H1 (cell line): ENCODE data around the gene THAP11. TPM values are rescaled to one million over a fixed set of nuclear protein-coding genes. Genes with fewer than 3 reads are reported as not detected.

Source experiments
- CTCF ChIA-PET: fragments of 300-600 bp; sonication (Branson Sonifier 250); formaldehyde crosslinking; loops from one replicate; lab custom pipeline; 2021; ENCODE audit not compliant: partially characterized antibody; lab: Charles Lee
- POLR2A ChIA-PET: fragments of 300-600 bp; sonication (Branson Sonifier 250); formaldehyde crosslinking; loops from one replicate; lab custom pipeline; 2021; ENCODE audit warnings: inconsistent platforms; ENCODE audit not compliant: partially characterized antibody; lab: Charles Lee
- DNase-seq, 2 experiments: peaks; one replicate each; pipeline versions ENCODE4 v3.0.0 to v3.0.0-alpha.2; 2010 to 2022; ENCODE audit warnings: low spot score in 2 of 2, low read depth in 1 of 2, mixed read lengths in 1 of 2
- FAIRE-seq: peaks from 2 replicates; lab custom pipeline; 2011; peaks lifted over from hg19 to GRCh38; lab: Jason Lieb, UNC
- H2AFZ ChIP-seq: 2 replicates; pipeline ENCODE4 v1.8.1; 2012; ENCODE audit warnings: low read length, inconsistent platforms
- H2AK5ac ChIP-seq: 2 replicates; pipeline ENCODE4 v1.6.1; 2013; ENCODE audit warnings: low read depth, low read length
- H2BK120ac ChIP-seq: replicated peaks from 2 replicates; pipeline ENCODE3; 2013; ENCODE audit warnings: low read depth, low read length, inconsistent platforms
- H2BK12ac ChIP-seq: 2 replicates; pipeline ENCODE4 v1.6.1; 2013; ENCODE audit warnings: low read depth, low read length
- H2BK15ac ChIP-seq: 2 replicates; pipeline ENCODE4 v1.6.1; 2013; ENCODE audit warnings: low read length
- H2BK20ac ChIP-seq: 2 replicates; pipeline ENCODE4 v1.6.1; 2013; ENCODE audit warnings: low read length
- H2BK5ac ChIP-seq: 2 replicates; pipeline ENCODE4 v1.6.1; 2013; ENCODE audit warnings: low read depth, low read length
- H3K14ac ChIP-seq: 2 replicates; pipeline ENCODE4 v1.6.1; 2013; ENCODE audit warnings: inconsistent platforms; ENCODE audit not compliant: insufficient read length
- H3K18ac ChIP-seq: 2 replicates; pipeline ENCODE4 v1.6.1; 2013; ENCODE audit warnings: low read length; ENCODE audit errors: extremely low read depth
- H3K23ac ChIP-seq: 2 replicates; pipeline ENCODE4 v1.6.1; 2013; ENCODE audit warnings: inconsistent platforms; ENCODE audit not compliant: insufficient read length
- H3K23me2 ChIP-seq: 2 replicates; pipeline ENCODE4 v1.6.1; 2013; ENCODE audit warnings: low read depth, low read length
- H3K27ac ChIP-seq: 2 replicates; pipeline ENCODE4 v1.6.1; 2011; ENCODE audit warnings: low read depth, low read length, inconsistent platforms
- H3K27me3 ChIP-seq, 4 experiments: replicated peaks in 1 of 4; 1 replicate in 1 of 4; 2 replicates in 3 of 4; pipeline versions ENCODE4 v1.6.1 to v1.8.1; 2011 to 2013; ENCODE audit warnings: low read length in 3 of 4, mild to moderate bottlenecking in 3 of 4, inconsistent platforms in 2 of 4, mixed read lengths in 2 of 4, moderate library complexity in 1 of 4; ENCODE audit not compliant: control insufficient read depth in 3 of 4, insufficient read depth in 3 of 4; ENCODE audit errors: extremely low read depth in 1 of 4
- H3K36me3 ChIP-seq, 4 experiments: 2 replicates each; pipeline versions ENCODE4 v1.6.1 to v1.8.1; 2011 to 2013; ENCODE audit warnings: mild to moderate bottlenecking in 4 of 4, low read length in 3 of 4, moderate library complexity in 2 of 4, control low read depth in 1 of 4, inconsistent platforms in 1 of 4; ENCODE audit not compliant: insufficient read depth in 4 of 4, control insufficient read depth in 2 of 4
- H3K4ac ChIP-seq: replicated peaks from 2 replicates; pipeline ENCODE3; 2013; ENCODE audit warnings: low read length, low read depth, mixed read lengths, inconsistent platforms; ENCODE audit not compliant: insufficient read length
- H3K4me1 ChIP-seq, 4 experiments: replicated peaks in 1 of 4; 1 replicate in 1 of 4; 2 replicates in 3 of 4; pipeline versions ENCODE4 v1.6.1 to v1.8.1; 2011 to 2013; ENCODE audit warnings: low read length in 3 of 4, inconsistent platforms in 2 of 4, mixed read lengths in 1 of 4; ENCODE audit not compliant: insufficient read depth in 4 of 4, control insufficient read depth in 3 of 4
- H3K4me2 ChIP-seq, 2 experiments: 2 replicates each; pipeline versions ENCODE4 v1.6.1 to v1.8.1; 2011 to 2013; ENCODE audit warnings: low read depth in 2 of 2, low read length in 2 of 2, control low read depth in 1 of 2, inconsistent platforms in 1 of 2, mild to moderate bottlenecking in 1 of 2; ENCODE audit not compliant: insufficient read depth in 1 of 2
- H3K4me3 ChIP-seq, 4 experiments: fragments of 200-600, 300-600 bp in 1 of 4; sonication (generic), shearing (Covaris generic), sonication (Bioruptor Twin) in 1 of 4; 2 replicates each; pipeline versions ENCODE4 v1.5.1 to v1.8.1; 2011 to 2016; ENCODE audit warnings: low read length in 4 of 4, low read depth in 3 of 4, control low read depth in 2 of 4, inconsistent platforms in 2 of 4, mild to moderate bottlenecking in 2 of 4, mixed read lengths in 1 of 4, moderate library complexity in 1 of 4; ENCODE audit not compliant: insufficient read depth in 2 of 4; ENCODE audit errors: extremely low read depth in 1 of 4
- H3K56ac ChIP-seq: replicated peaks from 2 replicates; pipeline ENCODE3; 2013; ENCODE audit warnings: low read depth, mild to moderate bottlenecking, mixed read lengths, low read length, inconsistent platforms; ENCODE audit not compliant: insufficient read length
- H3K79me1 ChIP-seq: 2 replicates; pipeline ENCODE4 v1.6.1; 2013; ENCODE audit warnings: low read depth, low read length, control low read depth
- H3K79me2 ChIP-seq, 2 experiments: 2 replicates each; pipeline versions ENCODE4 v1.6.1 to v1.8.1; 2012 to 2013; ENCODE audit warnings: low read length in 2 of 2, mild to moderate bottlenecking in 2 of 2, inconsistent platforms in 1 of 2; ENCODE audit not compliant: insufficient read depth in 2 of 2, control insufficient read depth in 1 of 2
- H3K9ac ChIP-seq, 4 experiments: replicated peaks in 1 of 4; 1 replicate in 1 of 4; 2 replicates in 3 of 4; pipeline versions ENCODE4 v1.6.1 to v1.8.1; 2011 to 2013; ENCODE audit warnings: low read depth in 3 of 4, low read length in 3 of 4, control low read depth in 2 of 4, mild to moderate bottlenecking in 2 of 4, moderate library complexity in 2 of 4, inconsistent platforms in 1 of 4; ENCODE audit errors: extremely low read depth in 1 of 4
- H3K9me3 ChIP-seq, 2 experiments: 2 replicates each; pipeline versions ENCODE4 v1.6.1 to v1.8.1; 2012 to 2013; ENCODE audit warnings: mild to moderate bottlenecking in 2 of 2, moderate library complexity in 2 of 2, control low read depth in 1 of 2, inconsistent platforms in 1 of 2, low read depth in 1 of 2, low read length in 1 of 2, mixed read lengths in 1 of 2; ENCODE audit not compliant: insufficient read depth in 2 of 2
- H4K20me1 ChIP-seq, 2 experiments: replicated peaks in 1 of 2; 2 replicates each; pipeline versions ENCODE3 to v1.8.1; 2011 to 2013; ENCODE audit warnings: inconsistent platforms in 2 of 2, low read length in 2 of 2, mild to moderate bottlenecking in 1 of 2; ENCODE audit not compliant: insufficient read depth in 2 of 2, control insufficient read depth in 1 of 2
- H4K5ac ChIP-seq: 2 replicates; pipeline ENCODE4 v1.6.1; 2013; ENCODE audit warnings: low read length, low read depth, mixed read lengths, inconsistent platforms; ENCODE audit not compliant: insufficient read length
- H4K8ac ChIP-seq: 2 replicates; pipeline ENCODE4 v1.8.0; 2013; ENCODE audit warnings: mild to moderate bottlenecking, moderate library complexity, low read length, inconsistent platforms; ENCODE audit not compliant: insufficient read depth; ENCODE audit errors: extremely low read depth
- H4K91ac ChIP-seq: replicated peaks from 2 replicates; pipeline ENCODE3; 2013; ENCODE audit warnings: low read length, mixed read lengths, inconsistent platforms; ENCODE audit not compliant: insufficient read length
- ATF2 ChIP-seq: IDR thresholded peaks from 2 replicates; pipeline ENCODE4 v1.6.1; 2012; ENCODE audit warnings: low read length, inconsistent platforms
- E2F6 ChIP-seq: IDR thresholded peaks from 2 replicates; pipeline ENCODE4 v1.6.1; 2012; ENCODE audit warnings: inconsistent platforms
- SP1 ChIP-seq: IDR thresholded peaks from 2 replicates; pipeline ENCODE4 v1.6.1; 2011; ENCODE audit warnings: low read depth, low read length
- SUZ12 ChIP-seq: fragments of 200-600 bp; sonication (generic); IDR thresholded peaks from 2 replicates; pipeline ENCODE4 v1.6.1; 2012; ENCODE audit warnings: mild to moderate bottlenecking, inconsistent platforms, low read length, moderate library complexity, mixed read lengths
- WGBS, 2 experiments: shearing (Covaris generic) in 1 of 2; methylation state at CpG; one replicate each; pipeline versions ENCODE4 v1.1.6 to v1.1.7; 2013 to 2015; ENCODE audit warnings: low lambda C conversion rate in 2 of 2, mixed read lengths in 2 of 2, inconsistent platforms in 1 of 2, low coverage in 1 of 2, missing lambda C conversion rate in 1 of 2; ENCODE audit not compliant: insufficient replicate concordance in 2 of 2, insufficient coverage in 1 of 2, insufficient read length in 1 of 2; ENCODE audit errors: extremely low coverage in 1 of 2, missing lambda C conversion rate in 1 of 2; 5-methylcytosine and 5-hydroxymethylcytosine counted together
- polyA plus RNA-seq, 7 experiments: library from polyadenylated mRNA; depleted of rRNA in 3 of 7; stranded (reverse) in 5 of 7; unstranded in 2 of 7; fragments of >200 nt in 5 of 7; fragments of 200-250 nt in 2 of 7; gene quantifications; 1 replicate in 5 of 7; 2 replicates in 1 of 7; 4 replicates in 1 of 7; pipeline versions ENCODE4 v1.2.1 to v1.2.3, GENCODE V29; 2011 to 2013; ENCODE audit warnings: missing spikeins in 2 of 7, mixed read lengths in 2 of 7
- total RNA-seq: library from RNA; stranded (reverse); fragmentation: NEBNext Ultra II Directional; extraction: Animal tissue kit (Norgen Biotek cat#: 25700); gene quantifications from 2 replicates; pipeline ENCODE4 v1.2.1, GENCODE V29; 2021

THAP11 gene
- total and polyA plus RNA-seq, 2 of the 8 experiments (the other 6 are each of a cell fraction or from before 2014, with no cell fraction given) = 50.8 to 54.8 TPM

GRCh38 chr16:67873435-67874370, 31.6 kb downstream of the THAP11 start:
- Histone ChIP-seq H3K79me1 (peaks cover 13% of the 10 kb centered on the region), H3K56ac (no peak overlapping the region), H2AFZ (no peak overlapping the region), H3K4ac (no peak overlapping the region), H3K4me3 (peak overlapping the region; percentile 85 to 97 (median 93)), H4K8ac (peak overlapping the region; percentile 84), H3K9ac (peak overlapping the region; percentile 74 to 99 (median 82)), H3K23me2 (peaks cover 2% of the 10 kb centered on the region; the same call in 1 of the 2 replicates), H4K91ac (no peak overlapping the region), H3K4me2 (peak overlapping the region; percentile 89 to 95), H3K4me1 (peaks cover 0 to 7% (median 3%) of the 10 kb centered on the region in 4 experiments; a peak in 3 of 7 replicates), H3K9me3 (no peaks in the 10 kb centered on the region), H2BK20ac (no peak overlapping the region), H2AK5ac (no peak overlapping the region; the same call in 1 of the 2 replicates), H3K79me2 (peaks cover 3 to 30% of the 10 kb centered on the region in 2 experiments; a peak in 3 of 4 replicates), H2BK120ac (no peak overlapping the region), H2BK12ac (no peak overlapping the region), H4K20me1 (peaks cover 3 to 12% of the 10 kb centered on the region in 2 experiments), H2BK15ac (0 out of 2 replicates have a peak overlapping the region, but pooled peaks have one; percentile 61), H3K14ac (no peak overlapping the region), H3K27me3 (no peaks in the 10 kb centered on the region), H2BK5ac (peak overlapping the region; percentile 81; the same call in 1 of the 2 replicates), H3K18ac (no peak overlapping the region), H4K5ac (no peak overlapping the region), H3K23ac (no peak overlapping the region), H3K27ac (peak overlapping the region; percentile 53), H3K36me3 (peaks cover 12 to 44% (median 29%) of the 10 kb centered on the region in 4 experiments)
- ChIA-PET CTCF (interaction anchor here (1.1 to 21.8 kb wide), 10 partner anchors 10 to 205 kb away, joined by 3 to 623 read pairs (median 4); partner anchors contain the start of genes CTRL, LCAT, NRN1L and PSMB10), POLR2A (interaction anchor here (0.6 to 2.7 kb wide), 18 partner anchors 8 to 116 kb away, joined by 3 to 19 read pairs (median 4); partner anchors contain the start of genes CENPT, NRN1L, NUTF2 and PSKH1)
- DNase-seq (no peak), FAIRE-seq (no peak)
- 36% methylated on average over 18 of the region's 23 CpGs; no CpG with 5 or more reads in 1 of the 2 experiments for WGBS, 2 experiments
- TF ChIP-seq SP1 (no peak), SUZ12 (no peak), E2F6 (no peak), ATF2 (0 out of 2 replicates have a peak, but pooled peaks have one; percentile 0)
